Measurements from ENCODE around the gene STXBP1. TPM values are rescaled to one million over a fixed set of nuclear protein-coding genes. Genes with fewer than 3 reads are reported as not detected.

The STXBP1 gene
- total and polyA plus RNA-seq, 2 of the 8 experiments (the other 6 are each of a cell fraction or from before 2014, with no cell fraction given): 11.5 to 60.9 TPM

DNA sequence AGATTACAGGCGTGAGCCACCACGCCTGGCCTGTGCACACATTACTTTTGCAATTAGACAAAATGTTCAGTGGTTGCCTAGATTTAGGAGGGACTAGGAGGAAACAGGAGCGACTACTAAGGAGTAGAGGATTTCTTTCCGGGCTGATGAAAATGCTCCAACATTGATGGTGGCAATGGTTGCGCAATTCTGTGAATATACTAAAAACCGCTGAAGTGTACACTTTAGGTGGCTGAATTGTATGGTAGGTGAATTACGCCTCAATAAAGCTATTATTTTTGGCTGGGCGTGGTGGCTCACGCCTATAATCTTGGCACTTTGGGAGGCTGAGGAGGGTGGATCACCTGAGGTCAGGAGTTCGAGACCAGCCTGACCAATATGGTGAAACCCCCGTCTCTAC, 46.8 kb upstream of the STXBP1 start:
- Histone ChIP-seq H2BK20ac (ENCODE audit: low read length) (no peak overlapping the region), H3K27me3 (replicated peaks in 1 of 4; ENCODE audit: control insufficient read depth in 3 of 4, extremely low read depth in 1 of 4, insufficient read depth in 3 of 4, low read length in 3 of 4) (peaks cover 0 to 5% (median 2%) of the 10 kb centered on the region in 4 experiments; a peak in 3 of 7 replicates), H3K18ac (ENCODE audit: extremely low read depth, low read length) (no peak overlapping the region), H2BK120ac (replicated peaks; ENCODE audit: low read depth, low read length) (no peak overlapping the region), H4K8ac (ENCODE audit: extremely low read depth, insufficient read depth, low read length) (no peak overlapping the region; the same call in 1 of the 2 replicates), H3K14ac (ENCODE audit: insufficient read length) (no peak overlapping the region), H4K5ac (ENCODE audit: insufficient read length, low read depth, low read length) (no peak overlapping the region), H3K36me3 (ENCODE audit: control insufficient read depth in 2 of 4, insufficient read depth in 4 of 4, low read length in 3 of 4) (no peaks in the 10 kb centered on the region), H3K4me2 (ENCODE audit: insufficient read depth in 1 of 2, low read depth in 2 of 2, low read length in 2 of 2) (no peak overlapping the region), H3K56ac (replicated peaks; ENCODE audit: insufficient read length, low read depth, low read length) (no peak overlapping the region), H2BK12ac (ENCODE audit: low read depth, low read length) (no peak overlapping the region), H3K27ac (ENCODE audit: low read depth, low read length) (no peak overlapping the region), H3K9me3 (ENCODE audit: insufficient read depth in 2 of 2, low read depth in 1 of 2, low read length in 1 of 2) (no peaks in the 10 kb centered on the region), H3K9ac (replicated peaks in 1 of 4; ENCODE audit: extremely low read depth in 1 of 4, low read depth in 3 of 4, low read length in 3 of 4) (no peak overlapping the region), H3K23me2 (ENCODE audit: low read depth, low read length) (peaks cover 15% of the 10 kb centered on the region; the same call in 1 of the 2 replicates), H2BK5ac (ENCODE audit: low read depth, low read length) (no peak overlapping the region), H3K23ac (ENCODE audit: insufficient read length) (no peak overlapping the region), H4K20me1 (replicated peaks in 1 of 2; ENCODE audit: control insufficient read depth in 1 of 2, insufficient read depth in 2 of 2, low read length in 2 of 2) (peaks cover 2 to 16% of the 10 kb centered on the region in 2 experiments), H2AK5ac (ENCODE audit: low read depth, low read length) (no peak overlapping the region), H4K91ac (replicated peaks; ENCODE audit: insufficient read length, low read length) (no peak overlapping the region), H3K79me1 (ENCODE audit: low read depth, low read length) (peaks cover 18% of the 10 kb centered on the region), H2BK15ac (ENCODE audit: low read length) (no peak overlapping the region), H3K4me1 (replicated peaks in 1 of 4; ENCODE audit: control insufficient read depth in 3 of 4, insufficient read depth in 4 of 4, low read length in 3 of 4) (peaks cover 5 to 23% (median 21%) of the 10 kb centered on the region in 4 experiments), H3K4me3 (ENCODE audit: extremely low read depth in 1 of 4, insufficient read depth in 2 of 4, low read depth in 3 of 4, low read length in 4 of 4) (no peak overlapping the region), H3K4ac (replicated peaks; ENCODE audit: insufficient read length, low read depth, low read length) (no peak overlapping the region), H3K79me2 (ENCODE audit: control insufficient read depth in 1 of 2, insufficient read depth in 2 of 2, low read length in 2 of 2) (peaks cover 0 to 55% of the 10 kb centered on the region in 2 experiments; a peak in 2 of 4 replicates), H2AFZ (ENCODE audit: low read length) (no peak overlapping the region)
- no peak for TF ChIP-seq KDM1A (IDR thresholded peaks at IDR 0.05; ENCODE audit: borderline replicate concordance, low read length)
- TF ChIP-seq CEBPB (IDR thresholded peaks at IDR 0.05; ENCODE audit: low read depth, low read length): peak; percentile 92
- no peak for TF ChIP-seq SRF (IDR thresholded peaks at IDR 0.05; ENCODE audit: low read depth, low read length)
- ChIA-PET POLR2A (ENCODE audit: partially characterized antibody) (interaction anchor here (0.8 to 1.6 kb wide), 2 partner anchors 74 to 115 kb away, joined by 3 to 4 read pairs; no protein-coding TSS in a partner anchor), CTCF (ENCODE audit: partially characterized antibody) (interaction anchor here (1.3 to 2.6 kb wide), 3 partner anchors 14 to 28 kb away, joined by 5 to 10 read pairs (median 6); no protein-coding TSS in a partner anchor)
- no peak for DNase-seq (ENCODE audit: low read depth in 1 of 2, low spot score in 2 of 2)
- WGBS, 2 experiments (ENCODE audit: extremely low coverage in 1 of 2, insufficient coverage in 1 of 2, insufficient read length in 1 of 2, insufficient replicate concordance in 2 of 2, low coverage in 1 of 2, low lambda C conversion rate in 2 of 2, missing lambda C conversion rate in 1 of 2): 94% methylated on average over 11 of the region's 11 CpGs; no CpG with 5 or more reads in 1 of the 2 experiments
- FAIRE-seq: no peak
